Dedifferentiated amniotic fluid mesenchymal stem cell (primary cell): ENCODE results near the gene STOML1.
A peak's percentile ranks its signal among the peaks of the same experiment; 100 is the strongest.

Experiments
- DNase-seq: peaks from one replicate; pipeline ENCODE4 v3.0.0-alpha.2; 2016; ENCODE audit errors: extremely low spot score

Gene STOML1

GRCh38 chr15:73991726-73992593 is at the start of gene STOML1:
STOML1 (minus strand) TSS chr15:73992295; CDS start chr15:73992223, 72 bp downstream.
- peak; percentile 82 for DNase-seq

GRCh38 chr15:74041311-74041756 is 49.2 kb upstream of the STOML1 start:
- no peak for DNase-seq

- DNase-seq, result peak; percentile 61
Observed at GRCh38 chr15:74040109-74040850, 48.2 kb upstream of the STOML1 start.

- DNase-seq, result no peak
Observed at GRCh38 chr15:74039656-74040010, 47.5 kb upstream of the STOML1 start.

- no peak for DNase-seq
Observed at GRCh38 chr15:74038707-74039655, 46.9 kb upstream of the STOML1 start.

- DNase-seq, result no peak
Observed at GRCh38 chr15:74037171-74038117, 45.3 kb upstream of the STOML1 start.

GRCh38 chr15:74036271-74037170 is 44.4 kb upstream of the STOML1 start:
- peak; percentile 28 for DNase-seq

GRCh38 chr15:74035121-74036017 is 43.3 kb upstream of the STOML1 start:
- DNase-seq, result no peak

- no peak for DNase-seq
Observed at GRCh38 chr15:74034206-74034755, 42.2 kb upstream of the STOML1 start.

- DNase-seq, result no peak
Observed at GRCh38 chr15:74032606-74033561, 40.8 kb upstream of the STOML1 start.

GRCh38 chr15:74032046-74032445 is 40.0 kb upstream of the STOML1 start:
- no peak for DNase-seq

GRCh38 chr15:74028646-74029045 is 36.6 kb upstream of the STOML1 start:
- DNase-seq, result no peak

- no peak for DNase-seq
Observed at GRCh38 chr15:74027688-74028087, 35.6 kb upstream of the STOML1 start.

GRCh38 chr15:74025436-74025835 is 33.3 kb upstream of the STOML1 start:
- no peak for DNase-seq

- no peak for DNase-seq
Observed at GRCh38 chr15:74024687-74025086, 32.6 kb upstream of the STOML1 start.

GRCh38 chr15:74022706-74023470 is 30.8 kb upstream of the STOML1 start:
- no peak for DNase-seq
